T-helper 1 cell treated with Interleukin-12 subunit alpha and Interleukin-12 subunit beta and Interleukin-4 antibody, amounts not matched to agents 30 μg/mL and 1 μg/mL, for 36 hours (primary cell): Measurements from ENCODE around the gene PIM2.

Source experiments
- H3K27ac Mint-ChIP-seq: one replicate; pipeline ENCODE4 v1.8.0; 2021; ENCODE audit warnings: mild to moderate bottlenecking, mixed read lengths
- H3K27me3 Mint-ChIP-seq: one replicate; pipeline ENCODE4 v1.8.0; 2021; ENCODE audit warnings: low read depth, mixed read lengths
- H3K36me3 Mint-ChIP-seq: one replicate; pipeline ENCODE4 v1.8.0; 2021; ENCODE audit warnings: low read depth, mixed read lengths
- H3K4me1 Mint-ChIP-seq: one replicate; pipeline ENCODE4 v1.8.0; 2021; ENCODE audit warnings: low read depth, mixed read lengths
- H3K4me3 Mint-ChIP-seq: one replicate; pipeline ENCODE4 v1.8.0; 2021; ENCODE audit warnings: mild to moderate bottlenecking, moderate library complexity, mixed read lengths
- H3K9me3 Mint-ChIP-seq: one replicate; pipeline ENCODE4 v1.8.0; 2021; ENCODE audit warnings: mixed read lengths

Gene PIM2

DNA sequence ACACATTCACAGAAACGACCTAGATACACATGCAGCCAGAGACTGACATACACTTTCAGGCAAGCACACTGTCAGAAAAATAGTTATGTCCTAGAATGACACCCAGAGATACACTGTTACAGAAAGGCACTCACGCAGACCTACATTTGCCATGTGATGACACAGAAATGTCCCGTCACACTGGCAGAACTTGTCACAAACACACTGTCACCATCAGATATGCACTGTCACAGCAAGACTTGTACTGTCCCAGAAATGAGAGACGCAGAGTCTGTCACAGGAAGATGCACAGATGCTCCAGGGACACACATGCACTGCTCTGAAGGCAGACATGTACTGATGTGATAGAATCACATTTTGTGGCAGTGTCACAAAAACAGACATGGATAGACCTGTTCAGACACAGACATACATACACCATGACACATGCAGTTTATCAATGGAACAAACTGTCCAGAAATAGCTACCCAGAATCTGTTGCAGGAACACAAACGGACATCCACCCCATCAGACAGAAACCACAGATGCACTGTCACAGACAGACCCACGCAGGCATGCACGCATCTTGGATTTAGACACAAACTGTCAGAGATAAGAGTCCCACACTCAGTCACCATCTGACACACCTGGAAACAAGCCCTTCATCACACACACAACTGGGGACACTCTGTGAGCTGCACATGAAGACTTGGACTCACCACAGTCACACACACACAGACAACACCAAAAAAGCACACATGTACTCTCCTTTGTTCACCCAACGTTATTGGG is 1.3 kb upstream of the PIM2 start:
- Mint-ChIP-seq H3K9me3 (no peaks in the 10 kb centered on the region), H3K36me3 (peaks cover 52% of the 10 kb centered on the region)

GRCh38 chrX:48919360-48919841 is 577 bp upstream of the PIM2 start:
- Mint-ChIP-seq H3K36me3 (peaks cover 57% of the 10 kb centered on the region), H3K27ac (peak overlapping the region; percentile 95), H3K4me1 (peaks cover 36% of the 10 kb centered on the region), H3K9me3 (no peaks in the 10 kb centered on the region), H3K27me3 (no peaks in the 10 kb centered on the region), H3K4me3 (peak overlapping the region; percentile 98)

More for the DNA sequence above, 1.3 kb upstream of the PIM2 start:
- peak overlapping the region; percentile 95 for H3K27ac Mint-ChIP-seq
- peaks cover 32% of the 10 kb centered on the region for H3K4me1 Mint-ChIP-seq
- H3K27me3 Mint-ChIP-seq: no peaks in the 10 kb centered on the region
- H3K4me3 Mint-ChIP-seq: peak overlapping the region; percentile 98

GRCh38 chrX:48918301-48918642 is 552 bp downstream of the PIM2 start:
- H3K4me1 Mint-ChIP-seq: peaks cover 35% of the 10 kb centered on the region
- peak overlapping the region; percentile 98 for H3K4me3 Mint-ChIP-seq
- H3K36me3 Mint-ChIP-seq: peaks cover 61% of the 10 kb centered on the region

GRCh38 chrX:48917139-48918001 is 1.5 kb downstream of the PIM2 start:
- H3K4me1 Mint-ChIP-seq: peaks cover 33% of the 10 kb centered on the region
- peaks cover 60% of the 10 kb centered on the region for H3K36me3 Mint-ChIP-seq
- H3K27me3 Mint-ChIP-seq: no peaks in the 10 kb centered on the region
- no peaks in the 10 kb centered on the region for H3K9me3 Mint-ChIP-seq
- peak overlapping the region; percentile 98 for H3K4me3 Mint-ChIP-seq
- H3K27ac Mint-ChIP-seq: peak overlapping the region; percentile 96

More at GRCh38 chrX:48918301-48918642, 552 bp downstream of the PIM2 start:
- Mint-ChIP-seq H3K9me3 (no peaks in the 10 kb centered on the region), H3K27ac (peak overlapping the region; percentile 95), H3K27me3 (no peaks in the 10 kb centered on the region)

DNA sequence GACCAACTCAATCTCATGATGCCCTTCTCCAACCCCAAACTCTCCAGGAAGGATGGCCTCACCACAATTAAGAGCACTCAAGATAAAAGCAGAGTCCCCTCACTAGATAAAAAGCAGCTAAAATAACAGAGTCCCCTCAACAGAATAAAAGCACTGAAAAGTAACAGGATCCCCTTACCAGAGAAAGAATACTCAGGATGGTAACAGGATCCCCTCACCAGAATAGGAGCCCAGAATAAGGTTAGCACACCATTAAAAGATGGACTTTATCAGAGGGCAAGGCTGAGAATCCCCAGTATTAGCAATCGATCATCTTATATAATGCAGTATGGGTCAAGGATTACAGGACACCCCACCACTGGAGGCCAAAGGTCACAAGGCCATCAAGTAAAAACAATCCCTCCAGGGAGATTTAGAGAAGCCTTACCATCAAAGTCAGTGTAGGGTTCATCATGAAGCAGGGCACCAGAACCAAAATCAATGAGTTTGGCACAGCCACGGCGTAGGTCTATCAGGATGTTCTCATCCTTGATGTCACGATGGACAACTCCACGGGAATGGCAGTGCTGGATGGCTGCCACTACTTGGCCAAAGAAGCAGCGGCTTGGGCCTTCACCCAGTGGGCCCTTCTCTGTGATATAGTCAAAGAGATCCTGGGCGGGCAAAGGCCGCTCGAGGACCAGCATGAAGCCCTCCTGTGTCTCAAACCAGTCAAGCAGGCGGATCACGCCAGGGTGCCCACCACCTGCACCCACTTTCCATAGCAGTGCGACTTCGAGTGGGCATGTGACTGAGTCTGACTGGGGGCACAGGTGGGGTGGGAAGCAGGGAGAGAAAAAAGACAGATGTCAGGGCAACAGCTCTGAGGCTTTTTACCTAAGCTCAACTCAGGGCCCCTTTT is 4.0 kb downstream of the PIM2 start:
- H3K27ac Mint-ChIP-seq: peak overlapping the region; percentile 31
- peaks cover 37% of the 10 kb centered on the region for H3K4me1 Mint-ChIP-seq
- H3K9me3 Mint-ChIP-seq: no peaks in the 10 kb centered on the region
- peaks cover 59% of the 10 kb centered on the region for H3K36me3 Mint-ChIP-seq
- no peaks in the 10 kb centered on the region for H3K27me3 Mint-ChIP-seq
- peak overlapping the region; percentile 98 for H3K4me3 Mint-ChIP-seq

GRCh38 chrX:48913605-48914366 is 5.0 kb downstream of the PIM2 start:
- H3K27me3 Mint-ChIP-seq: no peaks in the 10 kb centered on the region
- no peaks in the 10 kb centered on the region for H3K9me3 Mint-ChIP-seq
- H3K27ac Mint-ChIP-seq: peak overlapping the region; percentile 45

DNA sequence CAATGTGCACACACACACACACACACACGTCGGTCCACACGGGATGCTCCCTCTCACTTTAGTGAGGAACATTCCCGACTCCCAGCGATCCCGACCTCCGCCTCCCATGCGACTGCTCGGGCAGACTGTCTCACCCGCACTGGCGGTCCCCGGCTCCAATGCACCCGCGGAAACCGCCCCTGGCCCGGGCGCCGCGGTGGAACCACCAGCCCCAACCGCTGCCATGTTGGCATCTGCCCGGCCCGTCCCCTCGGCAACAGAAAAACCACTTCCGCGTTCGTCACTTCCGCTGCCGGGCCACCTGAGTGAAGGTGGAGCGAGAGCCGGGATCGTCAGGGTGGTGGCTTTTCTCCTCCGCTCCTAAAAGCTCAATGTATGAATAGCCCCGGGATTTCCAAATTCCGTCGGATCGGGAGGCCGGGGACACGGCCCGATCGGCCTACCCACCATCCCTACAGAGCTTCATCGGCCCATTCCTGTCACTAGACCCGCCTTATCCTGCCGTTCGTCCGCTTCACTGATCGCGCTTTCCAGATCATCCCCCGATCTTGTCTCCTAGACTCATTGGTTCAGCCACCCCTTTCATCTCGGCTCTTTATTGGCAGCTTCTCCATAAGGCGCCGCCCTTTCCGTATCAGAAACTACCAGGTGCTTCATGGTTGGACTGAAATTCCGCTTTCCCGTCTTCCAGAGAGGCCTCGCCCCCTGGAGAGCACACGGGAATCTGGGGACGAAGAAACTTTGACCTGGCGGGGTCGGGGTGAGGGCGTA is 7.2 kb downstream of the PIM2 start, which contains the start of gene SLC35A2:
SLC35A2 (minus strand) TSS at position 235 of the 771 bp plus-strand sequence; CDS start at position 225, 10 bp downstream.
- Mint-ChIP-seq H3K9me3 (no peaks in the 10 kb centered on the region), H3K27ac (peak within 1 kb of the TSS; percentile 98), H3K36me3 (peaks cover 42% of the 10 kb centered on the region), H3K27me3 (no peaks in the 10 kb centered on the region), H3K4me1 (peaks cover 30% of the 10 kb centered on the region), H3K4me3 (peak within 1 kb of the TSS; percentile 96)

More at GRCh38 chrX:48913605-48914366, 5.0 kb downstream of the PIM2 start:
- Mint-ChIP-seq H3K4me3 (peak overlapping the region; percentile 98), H3K4me1 (peaks cover 32% of the 10 kb centered on the region), H3K36me3 (peaks cover 56% of the 10 kb centered on the region)

GRCh38 chrX:48910926-48911411 is 7.9 kb downstream of the PIM2 start:
- peak overlapping the region; percentile 98 for H3K27ac Mint-ChIP-seq
- peaks cover 37% of the 10 kb centered on the region for H3K36me3 Mint-ChIP-seq
- H3K4me1 Mint-ChIP-seq: peaks cover 30% of the 10 kb centered on the region
- H3K27me3 Mint-ChIP-seq: no peaks in the 10 kb centered on the region
- peak overlapping the region; percentile 96 for H3K4me3 Mint-ChIP-seq
- H3K9me3 Mint-ChIP-seq: no peaks in the 10 kb centered on the region

- peaks cover 26% of the 10 kb centered on the region for H3K4me1 Mint-ChIP-seq
- no peaks in the 10 kb centered on the region for H3K27me3 Mint-ChIP-seq
- no peak overlapping the region for H3K27ac Mint-ChIP-seq
- no peak overlapping the region for H3K4me3 Mint-ChIP-seq
- peaks cover 26% of the 10 kb centered on the region for H3K36me3 Mint-ChIP-seq
- no peaks in the 10 kb centered on the region for H3K9me3 Mint-ChIP-seq
Observed at GRCh38 chrX:48909703-48910294, 9.0 kb downstream of the PIM2 start.

- no peak overlapping the region for H3K4me3 Mint-ChIP-seq
- no peaks in the 10 kb centered on the region for H3K9me3 Mint-ChIP-seq
- peaks cover 19% of the 10 kb centered on the region for H3K4me1 Mint-ChIP-seq
- H3K27me3 Mint-ChIP-seq: no peaks in the 10 kb centered on the region
- no peak overlapping the region for H3K27ac Mint-ChIP-seq
- peaks cover 20% of the 10 kb centered on the region for H3K36me3 Mint-ChIP-seq
Observed at GRCh38 chrX:48908600-48908999, 10.2 kb downstream of the PIM2 start.

DNA sequence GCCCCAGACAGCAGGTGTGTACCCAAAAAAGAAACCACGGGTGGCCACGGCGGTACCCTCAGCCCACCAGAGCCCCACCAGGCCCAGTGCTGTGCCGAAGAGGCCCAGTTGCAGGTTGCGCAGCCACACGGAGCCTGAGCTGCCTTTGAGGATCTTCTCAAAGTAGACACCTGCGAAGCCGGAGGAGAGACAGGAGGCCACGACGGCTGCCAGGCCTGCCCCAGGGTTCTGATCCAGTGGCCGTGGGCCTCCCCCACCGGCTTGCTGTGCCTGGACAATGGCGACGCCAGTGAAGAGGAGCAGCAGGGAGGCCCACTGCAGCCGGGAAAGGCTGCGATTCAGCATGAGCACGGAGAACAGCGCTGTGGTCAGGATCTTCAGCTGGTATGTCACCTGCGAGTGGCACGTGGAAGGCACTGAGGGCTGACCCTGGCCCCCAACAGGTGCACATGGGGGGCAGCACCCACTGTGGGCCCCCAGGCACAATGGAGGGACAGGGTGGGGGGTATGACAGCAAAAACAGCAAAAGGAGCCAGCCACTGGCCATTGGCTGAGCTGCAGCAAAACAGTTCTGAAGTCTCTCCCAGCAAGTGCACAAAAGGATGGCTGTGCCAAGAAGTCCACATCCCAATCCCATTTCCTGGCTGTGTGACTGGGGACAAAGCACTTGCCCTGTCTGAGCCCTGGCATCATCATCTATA is 13.6 kb downstream of the PIM2 start:
- H3K27ac Mint-ChIP-seq: no peak overlapping the region
- H3K4me1 Mint-ChIP-seq: no peaks in the 10 kb centered on the region
- no peaks in the 10 kb centered on the region for H3K9me3 Mint-ChIP-seq
- peaks cover 19% of the 10 kb centered on the region for H3K36me3 Mint-ChIP-seq
- no peaks in the 10 kb centered on the region for H3K27me3 Mint-ChIP-seq
- H3K4me3 Mint-ChIP-seq: no peak overlapping the region

DNA sequence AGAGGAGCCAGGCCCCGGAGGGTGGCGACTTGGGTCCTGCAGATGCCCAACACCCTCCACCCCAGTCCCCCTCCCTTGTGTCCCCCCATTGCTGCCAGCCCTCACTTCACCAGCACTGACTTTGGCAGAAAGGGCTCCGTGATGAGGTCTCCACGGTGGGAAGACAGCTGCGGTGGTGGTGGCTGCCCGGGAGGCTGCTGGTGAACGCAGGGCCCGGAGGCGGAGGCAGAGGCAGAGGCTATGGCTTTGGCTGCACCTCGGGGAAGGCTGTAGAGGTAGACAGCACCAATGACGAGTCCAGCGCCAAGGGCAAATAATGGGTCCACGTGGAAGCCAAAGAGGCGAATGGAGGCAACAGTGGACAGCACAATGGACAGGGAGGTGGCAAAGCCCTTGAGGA is 14.2 kb downstream of the PIM2 start:
- no peak overlapping the region for H3K27ac Mint-ChIP-seq
- H3K36me3 Mint-ChIP-seq: peaks cover 19% of the 10 kb centered on the region

More for the DNA sequence above, 14.2 kb downstream of the PIM2 start:
- H3K4me3 Mint-ChIP-seq: no peak overlapping the region
- no peaks in the 10 kb centered on the region for H3K27me3 Mint-ChIP-seq
- H3K9me3 Mint-ChIP-seq: no peaks in the 10 kb centered on the region
- H3K4me1 Mint-ChIP-seq: no peaks in the 10 kb centered on the region
